ENCODE results near the gene FBXO15.
A peak's percentile ranks its signal among the peaks of the same experiment; 100 is the strongest.

FBXO15 gene

GRCh38 chr18:74153793-74154192, 6.2 kb upstream of the FBXO15 start:
- DNase-seq (ENCODE audit: low read depth, low spot score), result no peak

- no peak for DNase-seq (ENCODE audit: low read depth, low spot score)
These were observed 5.7 kb upstream of the FBXO15 start for GRCh38 chr18:74153377-74153776.

- no peak for DNase-seq (ENCODE audit: low read depth, low spot score)
These were observed 5.2 kb upstream of the FBXO15 start for GRCh38 chr18:74152857-74153256.

GRCh38 chr18:74152270-74152669, 4.6 kb upstream of the FBXO15 start:
- no peak for DNase-seq (ENCODE audit: low read depth, low spot score)

- DNase-seq (ENCODE audit: low read depth, low spot score), result no peak
These were observed 2.2 kb upstream of the FBXO15 start for GRCh38 chr18:74149878-74150277.

- DNase-seq (ENCODE audit: low read depth, low spot score), result no peak
These were observed 973 bp upstream of the FBXO15 start for GRCh38 chr18:74148543-74149070.

GRCh38 chr18:74147491-74147778, 199 bp downstream of the FBXO15 start:
- DNase-seq (ENCODE audit: low read depth, low spot score), result no peak

- DNase-seq (ENCODE audit: low read depth, low spot score), result no peak
These were observed 878 bp downstream of the FBXO15 start for GRCh38 chr18:74146756-74147155.

GRCh38 chr18:74142252-74142651, 5.4 kb downstream of the FBXO15 start:
- DNase-seq (ENCODE audit: low read depth, low spot score), result no peak

- DNase-seq (ENCODE audit: low read depth, low spot score), result no peak
These were observed 6.0 kb downstream of the FBXO15 start for GRCh38 chr18:74141667-74142066.

- DNase-seq (ENCODE audit: low read depth, low spot score), result no peak
These were observed 7.1 kb downstream of the FBXO15 start for GRCh38 chr18:74140582-74140981.

GRCh38 chr18:74139888-74140287, 7.7 kb downstream of the FBXO15 start:
- no peak for DNase-seq (ENCODE audit: low read depth, low spot score)

- no peak for DNase-seq (ENCODE audit: low read depth, low spot score)
These were observed 8.2 kb downstream of the FBXO15 start for GRCh38 chr18:74139411-74139810.

GRCh38 chr18:74137920-74138538, 9.6 kb downstream of the FBXO15 start:
- no peak for DNase-seq (ENCODE audit: low read depth, low spot score)

- no peak for DNase-seq (ENCODE audit: low read depth, low spot score)
These were observed 15.4 kb downstream of the FBXO15 start for GRCh38 chr18:74132201-74132600.

GRCh38 chr18:74131124-74131523, 16.5 kb downstream of the FBXO15 start:
- DNase-seq (ENCODE audit: low read depth, low spot score), result no peak

GRCh38 chr18:74128159-74128558, 19.5 kb downstream of the FBXO15 start:
- no peak for DNase-seq (ENCODE audit: low read depth, low spot score)

- no peak for DNase-seq (ENCODE audit: low read depth, low spot score)
These were observed 20.7 kb downstream of the FBXO15 start for GRCh38 chr18:74126684-74127655.

- DNase-seq (ENCODE audit: low read depth, low spot score), result no peak
These were observed 23.0 kb downstream of the FBXO15 start for GRCh38 chr18:74124642-74125041.

- DNase-seq (ENCODE audit: low read depth, low spot score), result no peak
These were observed 24.4 kb downstream of the FBXO15 start for GRCh38 chr18:74123200-74123599.

GRCh38 chr18:74116633-74117554, 30.7 kb downstream of the FBXO15 start:
- DNase-seq (ENCODE audit: low read depth, low spot score), result peak; percentile 46

- no peak for DNase-seq (ENCODE audit: low read depth, low spot score)
These were observed 32.6 kb downstream of the FBXO15 start for GRCh38 chr18:74115046-74115445.

All from ELF-1 (cell line).